Tibial artery (tissue), 4 donors: ENCODE data around the gene CRABP2.

Source experiments
- DNase-seq, 2 donors: peaks; one replicate each; pipeline ENCODE4 v3.0.0-alpha.2; 2019
- H3K27ac ChIP-seq, 2 donors: fragments of 200-600 bp; sonication (generic) in 1 of 2; 1 replicate in 1 of 2; 2 replicates in 1 of 2; pipeline ENCODE4 v1.5.1; 2018 to 2019; ENCODE audit warnings: mild to moderate bottlenecking in 1 of 2
- H3K27me3 ChIP-seq, 2 donors: fragments of 200-600 bp; sonication (generic) in 1 of 2; one replicate each; pipeline versions ENCODE4 v1.5.1 to v1.6.0; 2016 to 2019
- H3K36me3 ChIP-seq, 3 donors: fragments of 200-600 bp; sonication (generic) in 2 of 3; one replicate each; pipeline ENCODE4 v1.5.1; 2016 to 2019; ENCODE audit warnings: mild to moderate bottlenecking in 2 of 3
- H3K4me1 ChIP-seq, 4 donors: fragments of 200-600 bp; sonication (generic) in 2 of 4; 1 replicate in 3 of 4; 2 replicates in 1 of 4; pipeline ENCODE4 v1.5.1; 2016 to 2019
- H3K4me3 ChIP-seq, 2 donors: fragments of 200-600 bp; sonication (generic) in 1 of 2; 1 replicate in 1 of 2; 2 replicates in 1 of 2; pipeline ENCODE4 v1.5.1; 2018 to 2019; ENCODE audit warnings: mild to moderate bottlenecking in 2 of 2
- H3K9me3 ChIP-seq, 3 donors: fragments of 200-600 bp; sonication (generic) in 1 of 3; one replicate each; pipeline ENCODE4 v1.5.1; 2016 to 2019
- intact Hi-C: fragments of 100-400 bp; cut with DNase I; formaldehyde crosslinking; loops from one replicate; pipeline ENCODE4 v1.15.0; 2023; ENCODE audit warnings: low total_unique reads
- TF ChIP-seq, protein P1 (sequence below), 2 experiments: fragments of 200-600 bp in 1 of 2; fragments of 450-650 bp in 1 of 2; IDR thresholded peaks; one replicate each; pipeline ENCODE4 v1.5.1; 2017 to 2019; ENCODE audit warnings: antibody characterized with exemption in 2 of 2, mild to moderate bottlenecking in 1 of 2, moderate library complexity in 1 of 2

The CRABP2 gene

GRCh38 chr1:156744344-156744743, 39.0 kb upstream of the CRABP2 start:
- Histone ChIP-seq H3K36me3 (peaks cover 16 to 34% (median 32%) of the 10 kb centered on the region in 3 donors), H3K9me3 (no peaks in the 10 kb centered on the region), H3K27me3 (no peaks in the 10 kb centered on the region), H3K4me3 (no peak overlapping the region), H3K27ac (peak overlapping the region; percentile 98 to 99), H3K4me1 (peaks cover 0 to 66% (median 50%) of the 10 kb centered on the region in 4 donors)
- TF ChIP-seq, protein P1, sequence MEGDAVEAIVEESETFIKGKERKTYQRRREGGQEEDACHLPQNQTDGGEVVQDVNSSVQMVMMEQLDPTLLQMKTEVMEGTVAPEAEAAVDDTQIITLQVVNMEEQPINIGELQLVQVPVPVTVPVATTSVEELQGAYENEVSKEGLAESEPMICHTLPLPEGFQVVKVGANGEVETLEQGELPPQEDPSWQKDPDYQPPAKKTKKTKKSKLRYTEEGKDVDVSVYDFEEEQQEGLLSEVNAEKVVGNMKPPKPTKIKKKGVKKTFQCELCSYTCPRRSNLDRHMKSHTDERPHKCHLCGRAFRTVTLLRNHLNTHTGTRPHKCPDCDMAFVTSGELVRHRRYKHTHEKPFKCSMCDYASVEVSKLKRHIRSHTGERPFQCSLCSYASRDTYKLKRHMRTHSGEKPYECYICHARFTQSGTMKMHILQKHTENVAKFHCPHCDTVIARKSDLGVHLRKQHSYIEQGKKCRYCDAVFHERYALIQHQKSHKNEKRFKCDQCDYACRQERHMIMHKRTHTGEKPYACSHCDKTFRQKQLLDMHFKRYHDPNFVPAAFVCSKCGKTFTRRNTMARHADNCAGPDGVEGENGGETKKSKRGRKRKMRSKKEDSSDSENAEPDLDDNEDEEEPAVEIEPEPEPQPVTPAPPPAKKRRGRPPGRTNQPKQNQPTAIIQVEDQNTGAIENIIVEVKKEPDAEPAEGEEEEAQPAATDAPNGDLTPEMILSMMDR (IDR thresholded peaks at IDR 0.05), result no peak
- intact Hi-C loops, result no loop called here
- no peak for DNase-seq

GRCh38 chr1:156743367-156744302, 38.3 kb upstream of the CRABP2 start:
- intact Hi-C loops, result no loop called here
- DNase-seq, result no peak
- H3K36me3 ChIP-seq, result peaks cover 16 to 34% (median 32%) of the 10 kb centered on the region in 3 donors
- H3K27ac ChIP-seq, result peak overlapping the region in 1 of 2 donors; percentile 4
- H3K27me3 ChIP-seq, result no peaks in the 10 kb centered on the region
- H3K4me3 ChIP-seq, result no peak overlapping the region
- no peaks in the 10 kb centered on the region for H3K9me3 ChIP-seq
- H3K4me1 ChIP-seq, result peaks cover 0 to 59% (median 43%) of the 10 kb centered on the region in 4 donors
- TF ChIP-seq, protein P1 (IDR thresholded peaks at IDR 0.05), result no peak

GRCh38 chr1:156742801-156743200, 37.4 kb upstream of the CRABP2 start:
- Histone ChIP-seq H3K4me1 (peaks cover 0 to 51% (median 35%) of the 10 kb centered on the region in 4 donors), H3K27me3 (no peaks in the 10 kb centered on the region)

DNA sequence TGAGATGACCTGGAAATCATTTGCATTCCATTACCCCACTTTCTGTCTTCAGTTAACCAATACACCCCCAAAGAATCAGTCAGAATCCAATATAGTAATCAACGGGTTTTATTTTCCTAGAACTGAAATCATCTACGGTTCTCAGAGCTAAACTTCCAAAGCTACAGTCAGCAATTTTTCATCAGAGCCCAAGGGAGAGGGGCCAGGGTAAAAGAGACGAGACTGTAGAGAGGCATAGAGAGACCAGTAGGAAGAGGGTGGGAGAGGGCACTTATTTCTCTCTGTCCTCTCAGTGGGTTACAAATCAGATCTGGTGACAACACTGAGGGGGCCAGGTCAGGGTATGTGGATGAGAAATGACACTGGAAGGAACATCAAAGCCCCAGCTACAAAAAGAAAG, 36.6 kb upstream of the CRABP2 start:
- peak overlapping the region; percentile 80 to 83 for H3K27ac ChIP-seq
- H3K27me3 ChIP-seq, result no peaks in the 10 kb centered on the region
- H3K4me3 ChIP-seq, result no peak overlapping the region
- peaks cover 17 to 46% (median 39%) of the 10 kb centered on the region in 3 donors for H3K36me3 ChIP-seq
- intact Hi-C loops, result no loop called here
- TF ChIP-seq, protein P1 (IDR thresholded peaks at IDR 0.05), result no peak
- no peaks in the 10 kb centered on the region for H3K9me3 ChIP-seq
- DNase-seq, result no peak
- peaks cover 0 to 44% (median 29%) of the 10 kb centered on the region in 4 donors for H3K4me1 ChIP-seq

More at GRCh38 chr1:156742801-156743200, 37.4 kb upstream of the CRABP2 start:
- H3K4me3 ChIP-seq, result no peak overlapping the region
- no peak for DNase-seq
- H3K9me3 ChIP-seq, result no peaks in the 10 kb centered on the region
- TF ChIP-seq, protein P1 (IDR thresholded peaks at IDR 0.05), result no peak
- no peak overlapping the region for H3K27ac ChIP-seq
- H3K36me3 ChIP-seq, result peaks cover 16 to 39% (median 32%) of the 10 kb centered on the region in 3 donors
- intact Hi-C loops, result no loop called here

- no peak for DNase-seq
- Histone ChIP-seq H3K4me1 (peaks cover 0 to 41% (median 28%) of the 10 kb centered on the region in 4 donors), H3K27ac (peak overlapping the region; percentile 80 to 83), H3K9me3 (no peaks in the 10 kb centered on the region), H3K27me3 (no peaks in the 10 kb centered on the region), H3K4me3 (peak overlapping the region; percentile 28 to 64), H3K36me3 (peaks cover 21 to 51% (median 44%) of the 10 kb centered on the region in 3 donors)
- TF ChIP-seq, protein P1 (IDR thresholded peaks at IDR 0.05), result no peak
- intact Hi-C loops, result no loop called here
Measured at GRCh38 chr1:156741481-156741983, 36.1 kb upstream of the CRABP2 start.
